K562 treated with DMSO at 1 percent for 24 hours (cell line): Measurements from ENCODE around the gene SLC38A11. TPM values are rescaled to one million over a fixed set of nuclear protein-coding genes. Genes with fewer than 3 reads are reported as not detected.

ENCODE experiments used
- total RNA-seq: library from RNA; unstranded; fragments of 300-600 nt; gene quantifications from 2 replicates; pipeline ENCODE4 v1.2.3, GENCODE V29; 2022; ENCODE audit warnings: low read depth; ENCODE audit not compliant: insufficient read depth

The SLC38A11 gene, protein sequence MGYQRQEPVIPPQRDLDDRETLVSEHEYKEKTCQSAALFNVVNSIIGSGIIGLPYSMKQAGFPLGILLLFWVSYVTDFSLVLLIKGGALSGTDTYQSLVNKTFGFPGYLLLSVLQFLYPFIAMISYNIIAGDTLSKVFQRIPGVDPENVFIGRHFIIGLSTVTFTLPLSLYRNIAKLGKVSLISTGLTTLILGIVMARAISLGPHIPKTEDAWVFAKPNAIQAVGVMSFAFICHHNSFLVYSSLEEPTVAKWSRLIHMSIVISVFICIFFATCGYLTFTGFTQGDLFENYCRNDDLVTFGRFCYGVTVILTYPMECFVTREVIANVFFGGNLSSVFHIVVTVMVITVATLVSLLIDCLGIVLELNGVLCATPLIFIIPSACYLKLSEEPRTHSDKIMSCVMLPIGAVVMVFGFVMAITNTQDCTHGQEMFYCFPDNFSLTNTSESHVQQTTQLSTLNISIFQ
- total RNA-seq, result not detected in 2 replicates

DNA sequence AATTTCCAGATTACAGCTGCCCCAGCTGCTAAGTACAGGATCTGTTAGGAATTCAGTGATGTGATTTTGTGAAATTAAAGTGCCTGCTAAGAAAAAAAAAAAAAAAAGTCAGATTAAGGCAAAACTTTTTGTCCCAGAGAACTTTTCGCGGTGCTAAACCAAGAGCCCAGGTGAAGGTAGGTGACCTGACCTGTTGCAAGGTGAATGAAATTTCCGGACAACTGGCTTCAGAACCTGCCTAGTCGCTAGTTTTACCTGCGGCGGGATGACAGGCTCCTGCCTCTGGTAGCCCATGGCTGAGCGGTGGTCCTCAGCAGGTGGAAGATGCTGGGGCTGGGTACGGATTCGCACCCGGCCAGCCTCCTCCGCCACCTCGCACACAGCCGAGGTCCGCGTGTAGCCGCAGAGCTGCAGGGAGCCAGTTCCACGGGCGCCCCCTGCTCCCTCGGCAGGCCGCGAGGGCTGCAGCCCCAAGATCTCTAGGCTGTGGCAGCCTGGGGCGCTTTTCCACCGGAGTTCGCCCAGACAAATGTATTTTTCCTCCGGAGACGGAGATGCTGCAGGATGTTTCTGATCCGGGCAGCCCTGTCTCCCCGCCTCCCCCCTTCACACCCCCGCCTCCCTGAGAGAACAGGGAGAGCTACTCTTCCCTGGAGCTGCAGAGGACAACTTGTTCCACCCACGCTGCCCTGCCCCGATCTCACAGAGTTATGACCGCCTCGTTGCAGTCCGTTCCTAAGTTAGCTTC, at the start of gene SLC38A11:
SLC38A11 (minus strand) TSS at position 572 of the 748 bp plus-strand sequence; CDS start at position 294, 278 bp downstream.

Other genes starting within 250 kb of the SLC38A11 start
- 0.96 and 1.9 TPM in 2 replicates for gene COBLL1, start 113.7 kb downstream of the SLC38A11 start, total RNA-seq
- not detected in 2 replicates for gene SCN3A, start 248.5 kb upstream of the SLC38A11 start, total RNA-seq